Measurements from ENCODE around the gene ELMO1.

The ELMO1 gene

GRCh38 chr7:37405603-37406122, 43.0 kb downstream of the ELMO1 start:
- no peak for DNase-seq

- no peak for DNase-seq
Observed at GRCh38 chr7:37405128-37405527, 43.5 kb downstream of the ELMO1 start.

GRCh38 chr7:37399876-37400421, 48.7 kb downstream of the ELMO1 start:
- DNase-seq: no peak

DNA sequence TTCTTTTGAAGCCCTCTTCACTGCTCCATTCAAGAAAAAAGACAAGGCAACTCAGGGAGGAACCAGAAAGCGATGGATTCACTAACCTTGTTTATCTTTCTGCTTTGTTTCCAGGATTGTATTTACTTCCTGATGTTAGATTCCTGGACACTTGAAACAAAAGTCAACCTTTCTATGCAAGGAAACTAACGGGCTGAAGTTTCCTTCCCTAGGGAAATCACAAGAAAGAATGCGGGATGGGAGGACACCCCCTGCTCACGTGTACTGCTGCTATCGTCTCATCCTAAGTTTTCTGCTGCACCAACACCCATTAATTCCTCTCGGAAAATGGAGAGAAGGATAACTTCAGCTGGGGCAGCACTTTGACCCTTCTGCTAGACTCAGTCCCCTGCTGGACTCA, 50.3 kb downstream of the ELMO1 start:
- DNase-seq: no peak

DNA sequence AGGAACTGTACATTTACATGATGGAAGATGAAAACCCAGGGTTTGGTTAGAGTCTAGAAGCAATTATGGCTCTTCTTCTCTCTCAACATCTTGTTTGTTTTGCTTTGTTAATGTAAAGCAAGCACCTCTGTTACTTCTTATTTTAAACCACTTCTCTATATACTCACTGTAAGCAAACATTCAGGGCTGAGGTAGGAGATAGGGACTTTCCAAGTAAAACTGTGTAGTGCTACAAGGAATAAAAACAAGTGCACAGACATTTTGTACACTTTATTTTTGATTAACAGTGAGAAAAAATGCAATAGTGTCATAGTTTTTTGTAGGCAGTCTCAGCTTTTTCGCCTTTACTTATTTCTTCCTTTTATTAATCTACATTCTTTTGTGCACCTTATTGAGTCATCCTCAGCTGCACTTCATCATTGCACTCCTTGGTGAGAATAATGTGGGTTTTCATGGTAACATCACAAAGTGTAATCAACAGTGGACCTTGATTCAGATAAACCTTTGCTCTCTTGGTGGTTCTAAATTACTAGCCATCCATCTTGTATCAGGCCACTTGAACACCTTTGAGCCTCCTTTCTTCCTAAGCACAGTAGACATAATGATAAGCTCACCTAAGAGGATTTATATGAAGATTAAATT, 52.9 kb downstream of the ELMO1 start:
- DNase-seq: peak in 1 of 5 donors; percentile 28

GRCh38 chr7:37394158-37394557, 54.5 kb downstream of the ELMO1 start:
- no peak for DNase-seq

- DNase-seq: no peak
Observed at GRCh38 chr7:37393476-37393875, 55.2 kb downstream of the ELMO1 start.

- DNase-seq: no peak
Observed at GRCh38 chr7:37392673-37393017, 56.0 kb downstream of the ELMO1 start.

DNA sequence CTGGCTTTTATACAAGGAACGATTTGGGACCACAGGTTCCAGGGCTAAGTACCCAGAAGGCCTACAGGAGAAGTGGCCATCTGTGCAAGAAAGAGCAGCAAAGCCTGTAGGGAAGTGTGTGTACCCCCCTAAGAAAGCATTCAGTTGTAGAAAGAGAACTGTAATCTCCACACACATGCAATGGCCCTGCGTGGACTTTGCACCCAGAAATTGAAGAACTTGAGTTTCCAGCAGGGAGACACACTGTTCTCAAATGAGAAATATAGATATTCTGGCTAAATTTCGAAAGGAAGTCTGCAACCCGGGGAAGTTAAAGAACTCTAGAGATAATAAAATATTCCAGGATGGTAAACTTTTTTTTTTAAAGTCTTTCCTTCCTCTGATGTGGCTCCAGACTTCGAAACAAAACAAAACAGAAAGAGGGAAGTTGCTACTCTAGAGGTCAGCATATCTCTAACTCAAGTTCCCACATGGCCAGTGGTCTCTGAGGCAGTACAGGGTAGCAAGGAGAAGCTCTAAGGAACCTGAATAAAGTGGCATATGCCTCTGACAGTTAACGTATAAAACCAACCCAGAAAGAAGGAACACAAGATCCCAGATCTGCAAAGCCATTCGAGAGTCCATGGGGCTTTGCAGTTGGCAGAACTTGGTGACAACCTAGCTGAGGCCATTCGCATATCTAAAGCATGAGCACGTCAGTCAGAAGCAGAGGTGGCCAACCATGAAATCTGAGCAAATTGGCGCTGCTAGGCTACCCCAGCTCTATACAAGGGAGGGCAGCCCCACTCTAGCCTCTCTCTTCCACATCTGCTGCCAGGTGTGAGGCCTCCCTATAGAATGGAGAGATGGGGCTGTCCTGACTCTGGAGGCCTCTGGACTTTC, 56.6 kb downstream of the ELMO1 start:
- no peak for DNase-seq

DNA sequence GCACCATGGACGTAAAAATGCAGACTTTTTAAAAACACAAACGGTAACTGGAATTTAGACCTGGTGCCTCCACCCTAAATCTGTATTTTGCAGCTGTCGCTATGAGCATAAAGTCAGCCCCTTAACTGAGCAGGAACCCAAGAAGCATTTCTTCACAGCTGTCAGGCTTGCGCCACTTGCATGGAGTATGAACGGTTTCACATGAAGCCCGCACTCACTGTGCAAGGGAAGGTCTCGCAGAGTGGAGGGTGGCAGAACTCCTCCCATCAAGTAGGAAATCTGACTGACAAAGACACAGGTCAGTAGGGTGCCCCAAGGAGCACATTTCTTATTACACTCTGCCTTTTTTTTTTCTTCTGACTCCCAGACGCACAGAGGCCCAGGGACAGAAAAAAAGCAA, 58.5 kb downstream of the ELMO1 start:
- no peak for DNase-seq

DNA sequence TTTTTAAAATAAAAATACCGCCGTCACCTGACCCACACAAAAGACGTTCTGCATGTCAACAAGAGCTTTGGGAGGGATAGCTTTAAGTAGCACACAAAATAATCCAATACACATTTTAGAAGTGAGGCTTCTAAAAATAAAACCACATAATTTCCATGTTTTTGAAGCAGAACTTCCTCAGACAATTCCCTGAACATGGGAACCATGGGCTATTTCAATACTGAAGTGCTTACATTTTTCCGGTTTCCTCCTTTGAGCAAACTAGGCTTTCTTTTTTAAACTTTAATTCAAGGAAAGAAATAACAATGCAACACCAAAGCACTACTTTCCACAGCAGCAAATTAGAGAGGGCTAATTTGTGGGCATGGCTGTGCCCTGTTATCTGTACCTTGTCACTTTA, 59.9 kb downstream of the ELMO1 start:
- no peak for DNase-seq

- no peak for DNase-seq
Observed at GRCh38 chr7:37385787-37386186, 62.9 kb downstream of the ELMO1 start.

GRCh38 chr7:37382546-37383088, 66.0 kb downstream of the ELMO1 start:
- no peak for DNase-seq

DNA sequence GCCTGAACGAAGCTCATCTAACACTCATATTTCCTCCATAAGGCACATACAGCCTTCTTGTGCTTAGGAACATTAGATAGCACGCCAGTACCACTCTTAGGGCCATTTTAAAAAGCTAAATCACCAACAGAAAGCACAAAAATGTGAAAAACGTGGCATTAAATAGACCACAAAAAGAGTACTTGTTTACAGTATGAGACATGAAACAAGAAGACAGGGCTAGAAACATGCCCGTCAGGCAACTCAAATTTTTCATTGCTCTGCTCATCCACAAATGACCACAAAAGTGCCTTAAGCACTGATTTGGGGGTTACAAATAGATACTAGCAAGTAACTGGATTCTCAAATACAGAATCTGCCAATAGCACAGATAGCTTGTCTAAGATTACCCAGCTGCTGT, 67.8 kb downstream of the ELMO1 start:
- no peak for DNase-seq

DNA sequence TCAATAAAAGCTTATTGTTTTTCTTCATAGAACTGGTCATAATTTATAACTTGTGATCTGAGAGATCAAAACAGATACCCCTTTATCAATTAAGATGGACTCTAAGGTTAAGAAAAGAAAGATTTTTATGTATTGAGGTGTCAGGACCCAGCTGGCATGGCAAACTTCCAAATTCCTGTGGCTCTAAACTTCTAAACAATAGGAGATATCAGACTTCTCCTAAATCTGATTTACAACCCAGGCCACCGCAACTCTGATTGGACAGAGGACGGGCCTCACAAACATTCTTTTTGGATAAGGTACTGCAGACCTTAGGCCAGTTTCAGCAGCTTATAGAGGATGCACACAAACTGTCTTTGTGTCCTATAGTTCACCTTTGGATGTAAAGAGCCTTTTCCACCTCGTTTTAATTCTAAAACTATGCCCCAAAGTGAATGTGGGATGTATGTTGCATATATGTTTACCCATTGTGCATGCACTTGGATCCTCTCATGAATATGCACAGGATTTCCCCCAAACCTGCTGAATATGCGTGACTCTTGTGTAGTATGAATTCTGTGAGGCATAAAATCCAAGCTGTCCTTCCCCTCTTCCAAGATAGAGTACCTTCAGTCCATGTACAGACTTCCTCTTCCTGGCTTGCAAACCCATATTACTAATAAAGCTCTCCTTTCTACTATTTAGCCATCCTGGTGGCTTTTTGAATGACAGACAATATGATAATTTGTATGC, 69.0 kb downstream of the ELMO1 start:
- DNase-seq: no peak

DNA sequence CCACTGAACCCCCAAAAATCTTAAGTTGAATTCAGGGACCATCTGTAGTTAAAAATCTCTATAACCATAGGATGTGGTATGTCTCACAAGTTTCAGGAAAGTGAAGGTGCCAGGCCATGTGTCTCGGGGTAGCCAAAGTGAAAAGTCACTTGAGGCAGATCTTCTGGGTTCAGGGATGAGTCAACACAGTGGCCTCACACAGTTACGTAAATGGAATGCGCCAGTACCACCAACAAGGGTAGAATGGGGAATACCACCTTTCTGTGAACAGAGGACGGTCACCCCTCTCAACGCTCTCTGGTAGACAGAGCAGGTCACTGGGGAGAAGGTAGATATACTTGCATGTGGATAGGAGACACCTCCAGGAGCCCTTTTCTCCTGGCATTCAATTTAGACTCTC, 71.4 kb downstream of the ELMO1 start:
- peak in 1 of 5 donors; percentile 74 for DNase-seq

DNA sequence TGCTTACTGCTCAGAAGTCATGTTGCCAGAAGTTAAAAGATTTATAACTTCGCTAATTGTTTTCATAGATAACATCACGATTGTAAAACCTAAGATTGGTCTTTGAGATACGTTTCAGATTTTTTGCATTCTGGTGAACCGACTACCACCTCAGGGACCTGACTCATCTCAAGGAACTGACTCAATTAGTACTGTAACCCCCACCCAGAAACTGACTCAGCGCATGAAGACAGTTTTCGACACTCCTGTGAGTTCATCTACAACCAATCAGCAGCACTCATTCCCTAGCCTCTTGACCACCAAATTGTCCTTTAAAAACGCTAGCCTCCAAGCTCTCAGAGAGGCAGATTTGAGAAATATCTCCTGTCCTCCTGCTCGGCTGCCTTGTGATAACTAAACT, 72.3 kb downstream of the ELMO1 start:
- peak in 1 of 5 donors; percentile 73 for DNase-seq

GRCh38 chr7:37372750-37373149, 75.9 kb downstream of the ELMO1 start:
- DNase-seq: no peak

DNA sequence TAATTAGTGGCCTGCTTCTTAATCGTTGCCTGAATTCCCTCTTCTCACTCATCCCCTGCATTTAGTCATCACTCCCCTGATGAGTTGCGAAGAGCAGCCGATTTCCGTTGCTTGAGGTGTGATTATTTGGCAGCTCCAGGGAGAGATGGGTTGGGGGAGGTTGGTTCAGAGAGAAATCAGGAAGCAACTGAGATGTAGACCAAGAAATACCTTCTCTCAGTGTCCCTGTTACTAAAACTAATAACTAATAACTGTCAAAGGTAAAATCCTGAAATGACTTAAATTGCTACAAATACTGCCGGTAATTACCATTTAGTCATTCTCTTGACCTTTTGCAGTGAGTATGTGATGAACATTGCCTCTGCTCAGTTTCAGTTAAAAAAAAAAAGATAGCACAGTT, 76.9 kb downstream of the ELMO1 start:
- no peak for DNase-seq

DNA sequence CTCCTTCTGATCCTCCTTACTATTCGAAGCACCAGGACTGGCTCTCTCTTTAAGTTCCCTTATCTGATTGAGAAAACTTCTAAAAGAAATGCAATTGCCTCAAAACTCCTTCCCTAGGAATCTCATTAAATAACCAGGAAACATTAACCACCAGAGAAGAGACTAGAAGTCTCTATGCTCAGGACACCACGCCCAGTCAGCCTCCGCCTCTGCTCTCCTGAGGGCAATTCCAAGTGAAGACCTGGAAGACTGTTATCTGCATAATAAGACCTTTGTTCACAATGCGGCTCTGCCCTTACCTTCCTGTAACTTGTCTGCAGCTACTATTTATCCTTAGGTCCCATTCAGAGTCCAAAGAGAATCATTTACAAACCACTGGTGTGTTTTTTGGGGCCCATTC, 78.8 kb downstream of the ELMO1 start:
- DNase-seq: no peak

GRCh38 chr7:37368540-37368939, 80.1 kb downstream of the ELMO1 start:
- no peak for DNase-seq

DNA sequence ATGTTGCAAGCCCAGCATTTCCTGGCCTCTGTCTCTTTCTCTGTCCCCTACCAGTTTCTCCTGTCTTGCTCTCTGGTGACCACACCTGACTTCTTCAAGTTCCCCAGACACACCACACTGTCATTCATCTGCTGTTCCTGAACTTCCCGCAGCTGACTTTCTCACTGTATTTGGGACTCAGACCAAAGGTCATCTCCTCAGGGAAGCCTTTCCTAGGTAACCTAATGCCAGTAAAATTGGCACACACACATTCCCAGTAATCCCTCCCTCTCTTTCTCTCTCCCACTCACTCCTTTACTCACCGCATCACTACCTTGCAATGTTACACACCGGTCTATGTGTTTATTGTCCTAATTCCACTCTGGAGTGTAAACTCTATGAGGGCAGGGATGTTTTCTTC, 81.7 kb downstream of the ELMO1 start:
- DNase-seq: no peak

DNA sequence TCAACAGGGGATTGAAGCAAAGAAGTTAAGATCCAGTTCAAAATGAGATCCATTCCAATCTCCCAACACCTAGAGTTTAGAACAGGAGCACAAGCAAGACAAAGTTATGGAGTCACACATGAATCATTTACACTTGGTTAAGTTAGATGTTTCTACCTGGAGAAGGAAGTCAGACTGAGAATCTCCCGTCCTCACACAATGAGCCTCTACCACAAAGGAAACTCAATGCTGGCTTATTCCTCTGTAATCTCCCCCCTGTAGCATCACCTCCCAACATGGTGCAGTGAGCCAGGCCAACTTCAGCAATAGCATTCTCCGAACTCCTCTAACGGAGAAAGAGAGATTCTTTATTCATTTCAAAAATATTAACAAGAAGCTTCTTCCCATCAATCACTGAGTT, 82.2 kb downstream of the ELMO1 start:
- DNase-seq: no peak
